Mesenteric fat pad (tissue), 1 donor: ENCODE results near the gene BSPRY. TPM values are rescaled to one million over a fixed set of nuclear protein-coding genes. Genes with fewer than 3 reads are reported as not detected.

ENCODE experiments used
- DNase-seq: peaks from one replicate; pipeline ENCODE4 v3.0.0-alpha.2; 2020; ENCODE audit warnings: low spot score
- long read RNA-seq: library from polyadenylated mRNA; unstranded; transcript quantifications from one replicate; pipeline ENCODE4 v2.0.0, GENCODE V29; 2020
- total RNA-seq: library from RNA; stranded (reverse); fragmentation: NEBNext Ultra II Directional; extraction: Animal tissue kit (Norgen Biotek cat#: 25700); gene quantifications from one replicate; pipeline ENCODE4 v1.2.1, GENCODE V29; 2021
- donor health status: DM: yes; HTN: yes; CAD: no.

The BSPRY gene
- total RNA-seq: 0.19 TPM
- long read RNA-seq: 0 reads

DNA sequence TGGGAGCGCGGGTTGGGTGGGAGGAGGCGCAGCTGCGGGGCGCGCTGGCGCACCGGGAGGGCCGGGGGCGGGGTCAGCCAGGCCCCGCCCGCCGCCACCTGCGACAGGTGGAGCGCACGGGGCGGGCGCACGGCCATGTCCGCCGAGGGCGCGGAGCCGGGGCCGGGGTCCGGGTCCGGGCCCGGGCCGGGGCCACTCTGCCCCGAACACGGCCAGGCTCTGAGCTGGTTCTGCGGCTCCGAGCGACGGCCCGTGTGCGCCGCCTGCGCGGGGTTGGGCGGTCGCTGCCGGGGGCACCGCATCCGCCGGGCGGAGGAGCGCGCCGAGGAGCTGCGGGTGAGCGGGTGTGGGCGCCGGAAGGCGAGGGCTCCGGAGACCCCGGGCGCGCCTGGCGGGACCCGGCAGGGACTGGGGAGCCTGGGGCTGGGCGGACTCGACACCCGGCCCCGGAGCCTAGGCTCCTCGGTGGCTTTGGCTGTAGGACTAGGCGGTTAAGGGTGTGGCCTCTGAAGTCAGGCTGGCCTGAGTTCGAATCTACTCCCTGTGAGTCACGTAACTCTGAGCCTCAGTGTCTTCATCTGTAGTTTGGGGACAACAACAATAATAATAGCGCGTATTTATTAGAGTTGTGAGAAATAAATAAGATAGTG, at the start of gene BSPRY:
BSPRY (plus strand) TSS at position 97 of the 650 bp plus-strand sequence; CDS start at position 136, 39 bp downstream.
- no peak for DNase-seq

DNA sequence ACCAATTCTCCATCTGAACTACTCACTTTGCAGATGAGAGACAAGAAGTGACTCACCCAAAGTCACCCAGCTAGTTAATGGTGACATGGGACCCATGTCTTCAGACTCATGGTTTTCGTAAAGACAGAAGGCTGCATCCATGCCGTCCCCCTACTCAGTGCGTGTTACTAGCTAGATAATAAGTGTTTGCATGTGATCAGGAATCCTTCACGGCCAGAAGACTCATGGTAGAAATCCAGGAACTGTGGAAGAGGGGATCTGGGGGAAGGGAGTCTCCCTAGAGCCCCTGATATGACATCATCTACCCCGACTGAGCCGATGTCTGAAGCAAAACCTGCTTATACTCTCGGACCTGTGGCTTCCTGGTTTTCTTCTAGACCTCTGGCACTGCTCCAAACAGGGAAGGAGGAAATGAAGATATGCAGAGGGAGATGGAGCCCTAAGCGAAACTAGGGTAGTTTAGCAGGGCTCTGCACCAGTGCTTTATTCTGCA, 49.5 kb upstream of the BSPRY start:
- no peak for DNase-seq

GRCh38 chr9:113301548-113301947, 47.8 kb upstream of the BSPRY start:
- DNase-seq: no peak

GRCh38 chr9:113302792-113303418, 46.4 kb upstream of the BSPRY start, which contains the start of gene RNF183:
Gene RNF183, minus strand, starts transcription at chr9:113303376. Its CDS starts 5,192 bp downstream, at chr9:113298184.
- no peak for DNase-seq

DNA sequence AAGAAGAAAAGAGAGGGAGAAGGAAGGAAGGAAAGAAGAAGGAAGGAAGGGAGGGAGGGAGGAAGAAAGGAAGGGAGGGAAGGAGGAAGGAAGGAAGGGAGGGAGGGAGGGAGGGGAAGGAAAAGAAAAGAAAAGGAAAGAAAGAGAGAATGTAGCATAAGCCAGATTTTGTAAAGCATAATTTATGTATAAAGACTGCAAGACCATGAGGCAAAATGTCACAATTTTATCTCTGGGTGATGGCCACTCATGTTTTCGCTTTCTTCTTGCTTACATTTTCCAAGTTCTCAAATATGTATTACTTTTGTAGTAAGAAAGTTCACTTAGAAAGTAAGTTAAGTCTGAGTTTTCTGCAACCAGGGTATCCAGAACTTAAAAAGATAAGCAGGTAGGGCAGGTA, 42.8 kb upstream of the BSPRY start:
- no peak for DNase-seq

- DNase-seq: no peak
Observed at GRCh38 chr9:113307396-113307975, 41.9 kb upstream of the BSPRY start.

GRCh38 chr9:113309204-113309813, 40.0 kb upstream of the BSPRY start:
- DNase-seq: no peak

GRCh38 chr9:113310538-113310937, 38.8 kb upstream of the BSPRY start:
- no peak for DNase-seq

GRCh38 chr9:113311961-113312360, 37.4 kb upstream of the BSPRY start:
- no peak for DNase-seq

DNA sequence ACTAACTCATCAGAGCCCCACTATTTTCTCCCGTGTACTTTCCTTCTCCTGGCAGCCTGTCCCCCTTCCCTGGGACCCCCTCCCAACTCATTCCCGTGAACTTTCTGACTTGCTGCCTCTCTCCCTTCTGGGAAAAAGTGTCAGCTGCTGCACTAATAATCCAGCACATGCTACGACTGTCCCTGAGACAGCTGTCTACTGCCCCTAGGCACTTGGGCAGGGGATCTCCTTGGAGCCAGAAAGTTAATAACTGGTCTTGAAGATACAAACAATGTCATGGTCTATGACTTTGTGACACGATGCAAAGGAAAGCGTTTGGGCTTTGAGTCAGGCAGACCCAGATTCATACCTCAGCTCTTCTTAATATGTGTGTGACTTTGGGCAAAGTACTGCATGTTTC, 36.1 kb upstream of the BSPRY start:
- no peak for DNase-seq

DNA sequence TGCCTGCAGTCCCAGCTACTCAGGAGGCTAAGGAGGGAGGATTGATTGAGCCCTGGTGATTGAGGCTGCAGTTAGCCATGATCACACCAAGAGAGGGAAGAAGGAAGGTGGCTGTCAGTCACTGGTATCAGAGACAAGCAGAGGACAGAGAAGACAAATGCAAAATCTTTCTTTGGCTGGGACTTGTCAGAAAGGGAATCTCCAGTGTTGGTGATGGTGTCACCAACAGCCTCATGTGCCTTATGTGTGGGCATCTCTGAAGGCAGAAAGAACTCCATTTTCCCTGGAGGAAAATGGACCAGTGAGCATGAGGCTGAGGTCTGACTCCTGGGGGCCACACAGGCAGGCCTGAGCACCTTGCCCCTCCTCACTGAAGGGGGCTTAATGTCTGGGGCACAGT, 34.1 kb upstream of the BSPRY start:
- DNase-seq: no peak

GRCh38 chr9:113316030-113316429, 33.3 kb upstream of the BSPRY start:
- DNase-seq: no peak

DNA sequence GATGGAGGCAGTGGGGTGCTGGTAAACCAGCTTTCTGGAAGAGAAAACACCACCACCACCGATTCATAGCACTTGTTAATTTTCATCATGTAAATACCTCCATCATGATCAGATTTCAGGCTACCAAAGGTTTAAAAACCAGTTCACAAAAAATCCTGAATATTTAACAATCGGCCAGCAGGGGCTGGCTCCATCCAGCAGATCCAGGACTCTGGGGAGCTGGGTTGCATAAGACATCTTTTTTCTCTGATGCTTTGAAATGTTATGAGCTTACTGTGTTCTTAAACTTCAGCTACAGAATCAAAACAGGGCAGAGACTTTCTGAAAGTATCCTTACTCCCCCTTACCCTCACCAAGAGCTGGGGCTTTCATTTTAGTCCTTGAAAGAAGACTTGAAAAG, 31.6 kb upstream of the BSPRY start:
- DNase-seq: no peak

GRCh38 chr9:113319054-113319453, 30.3 kb upstream of the BSPRY start:
- DNase-seq: no peak

- no peak for DNase-seq
Observed at GRCh38 chr9:113320051-113320450, 29.3 kb upstream of the BSPRY start.

GRCh38 chr9:113322671-113323070, 26.7 kb upstream of the BSPRY start:
- DNase-seq: no peak

DNA sequence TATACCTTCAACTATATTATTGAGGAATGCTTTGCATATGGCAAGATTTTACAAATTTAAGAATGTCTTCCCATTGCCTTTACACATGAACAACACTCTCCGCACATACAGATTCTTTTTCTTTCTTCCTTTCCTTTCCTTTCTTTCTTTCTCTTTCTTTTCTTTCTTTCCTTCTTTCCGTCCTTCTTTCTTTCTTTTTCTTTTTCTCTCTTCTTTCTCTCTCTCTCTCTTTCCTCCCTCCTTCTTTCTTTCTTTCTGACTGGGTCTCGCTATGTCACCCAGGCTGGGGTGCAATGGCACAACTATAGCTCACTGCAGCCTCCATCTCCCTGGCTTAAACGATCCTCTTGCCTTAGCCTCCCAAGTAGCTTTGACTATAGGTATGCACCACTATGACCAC, 23.1 kb upstream of the BSPRY start:
- DNase-seq: no peak

DNA sequence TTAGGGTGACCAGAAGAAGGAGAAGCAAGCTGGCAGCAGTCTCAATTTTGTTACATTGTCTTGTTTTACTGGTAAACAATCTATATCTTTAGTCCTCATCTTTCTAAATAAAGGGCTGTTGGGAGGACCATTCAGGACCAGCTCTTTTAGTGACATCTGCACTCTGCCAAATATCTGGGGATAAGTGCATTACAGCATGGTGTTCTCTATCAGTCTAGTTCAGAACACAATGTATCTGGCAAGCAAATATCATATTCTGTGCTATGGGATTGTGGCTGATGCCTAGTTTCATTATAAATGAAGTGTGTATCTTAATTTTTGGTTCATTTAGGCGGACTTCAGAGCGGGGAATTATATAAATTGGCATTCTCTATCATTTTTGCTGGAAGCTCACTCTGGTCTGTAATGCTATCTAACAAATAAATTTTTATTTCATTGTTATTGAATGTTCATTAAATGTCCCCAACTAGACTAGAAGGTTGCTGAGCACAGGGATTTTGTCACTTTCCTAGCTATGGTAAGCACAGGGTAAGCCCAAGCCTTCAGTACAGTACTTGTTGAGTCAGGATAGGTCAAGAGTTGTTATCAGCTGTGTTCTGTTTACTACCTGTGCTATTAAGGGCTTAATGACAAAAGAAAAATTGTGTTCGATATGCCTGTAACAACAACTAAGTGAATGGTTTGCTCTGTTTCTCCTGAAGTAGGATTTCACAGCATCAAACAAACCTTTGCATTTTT, 21.1 kb upstream of the BSPRY start:
- DNase-seq: no peak

- DNase-seq: no peak
Observed at GRCh38 chr9:113331780-113332179, 17.6 kb upstream of the BSPRY start.

- DNase-seq: no peak
Observed at GRCh38 chr9:113337714-113338113, 11.6 kb upstream of the BSPRY start.

- peak; percentile 95 for DNase-seq
Observed at GRCh38 chr9:113340011-113340699, 9.2 kb upstream of the BSPRY start, which contains the start of gene WDR31. Gene WDR31, minus strand, starts transcription at chr9:113340275. Its CDS starts 8,253 bp downstream, at chr9:113332022.
